ENCODE results near the gene NKIRAS2.
"Not testable (repeated sequence)": the region's sequence is repeated elsewhere in the genome, so short reads cannot be mapped to it uniquely, and the experiment has no call there.

The NKIRAS2 gene

GRCh38 chr17:42010898-42011516 lies 8.9 kb upstream of the NKIRAS2 start:
- H3K4me3 ChIP-seq (ENCODE audit: low read depth, low read length): no peak overlapping the region
- TF ChIP-seq CTCF (IDR thresholded peaks at IDR 0.05; ENCODE audit: borderline replicate concordance, insufficient read depth, low read depth, low read length): no peak

- H3K4me3 ChIP-seq (ENCODE audit: low read depth, low read length): not testable (repeated sequence)
These were observed 7.5 kb upstream of the NKIRAS2 start for GRCh38 chr17:42012363-42012762.

- not testable (repeated sequence) for H3K4me3 ChIP-seq (ENCODE audit: low read depth, low read length)
These were observed 6.2 kb upstream of the NKIRAS2 start for GRCh38 chr17:42013740-42014139.

GRCh38 chr17:42016411-42016831 lies 3.5 kb upstream of the NKIRAS2 start:
- TF ChIP-seq CTCF (IDR thresholded peaks at IDR 0.05; ENCODE audit: borderline replicate concordance, insufficient read depth, low read depth, low read length): no peak
- peak overlapping the region; percentile 69 for H3K4me3 ChIP-seq (ENCODE audit: low read depth, low read length)

- no peak for TF ChIP-seq CTCF (IDR thresholded peaks at IDR 0.05; ENCODE audit: borderline replicate concordance, insufficient read depth, low read depth, low read length)
- H3K4me3 ChIP-seq (ENCODE audit: low read depth, low read length): peak within 1 kb of the TSS; percentile 69
These were observed 2.7 kb upstream of the NKIRAS2 start, which contains the start of gene DNAJC7 for GRCh38 chr17:42016941-42017865. Gene DNAJC7 (minus strand): TSS chr17:42017439. CDS start chr17:42017416, 23 bp downstream.

GRCh38 chr17:42017866-42018200 lies 2.1 kb upstream of the NKIRAS2 start:
- TF ChIP-seq CTCF (IDR thresholded peaks at IDR 0.05; ENCODE audit: borderline replicate concordance, insufficient read depth, low read depth, low read length): no peak
- H3K4me3 ChIP-seq (ENCODE audit: low read depth, low read length): peak overlapping the region; percentile 69

GRCh38 chr17:42018339-42018738 lies 1.6 kb upstream of the NKIRAS2 start:
- H3K4me3 ChIP-seq (ENCODE audit: low read depth, low read length): no peak overlapping the region
- no peak for TF ChIP-seq CTCF (IDR thresholded peaks at IDR 0.05; ENCODE audit: borderline replicate concordance, insufficient read depth, low read depth, low read length)

GRCh38 chr17:42018988-42019387 lies 902 bp upstream of the NKIRAS2 start:
- no peak for TF ChIP-seq CTCF (IDR thresholded peaks at IDR 0.05; ENCODE audit: borderline replicate concordance, insufficient read depth, low read depth, low read length)
- H3K4me3 ChIP-seq (ENCODE audit: low read depth, low read length): no peak overlapping the region

- H3K4me3 ChIP-seq (ENCODE audit: low read depth, low read length): peak overlapping the region; percentile 79
These were observed 955 bp downstream of the NKIRAS2 start for GRCh38 chr17:42020845-42021244.

Measured in GM12875 (cell line).